NCI-H2029 (cell line): ENCODE results near the gene FBH1.
"Not testable (repeated sequence)": the region's sequence is repeated elsewhere in the genome, so short reads cannot be mapped to it uniquely, and the experiment has no call there.

Experiments
- DNase-seq: peaks from one replicate; lab custom pipeline; 2025; lab: John Stamatoyannopoulos, UW

FBH1 gene

GRCh38 chr10:5876181-5876768, 13.8 kb upstream of the FBH1 start:
- DNase-seq: no peak

DNA sequence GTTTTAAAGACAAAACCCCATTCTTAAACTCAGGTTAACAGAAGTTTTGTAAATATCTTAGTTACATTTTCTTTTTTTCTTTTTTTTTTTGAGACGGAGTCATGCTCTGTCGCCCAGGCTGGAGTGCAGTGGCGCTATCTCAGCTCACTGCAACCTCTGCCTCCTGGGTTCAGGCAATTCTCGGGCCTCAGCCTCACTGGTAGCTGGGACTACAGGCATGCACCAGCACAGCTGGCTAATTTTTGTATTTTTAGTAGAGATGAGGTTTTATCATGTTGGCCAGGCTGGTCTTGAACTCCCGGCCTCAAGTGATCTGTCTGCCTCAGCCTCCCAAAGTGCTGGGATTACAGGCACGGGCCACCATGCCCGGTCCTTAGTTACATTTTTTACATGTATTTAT, 13.0 kb upstream of the FBH1 start:
- not testable (repeated sequence) for DNase-seq

GRCh38 chr10:5882961-5883360, 7.1 kb upstream of the FBH1 start:
- DNase-seq: no peak

- DNase-seq: no peak
These were observed 4.4 kb upstream of the FBH1 start for GRCh38 chr10:5885619-5886018.

DNA sequence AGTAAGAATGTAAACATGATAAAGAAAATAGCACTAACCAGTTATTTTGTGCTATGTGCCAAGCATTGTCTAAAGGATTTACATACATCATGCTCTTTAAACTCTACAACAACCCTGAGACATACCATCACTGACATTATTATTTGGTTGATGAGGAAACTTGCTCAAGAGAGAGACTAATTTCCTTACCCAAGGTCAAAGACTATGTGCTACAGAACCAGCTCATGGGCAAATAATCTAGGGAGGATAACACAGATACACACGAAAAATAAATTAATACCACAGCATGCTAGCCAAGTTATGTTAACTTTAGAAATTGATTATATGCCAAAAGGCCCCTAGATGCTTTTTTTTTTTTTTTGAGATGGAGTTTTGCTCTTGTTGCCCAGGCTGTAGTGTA, 3.0 kb upstream of the FBH1 start:
- no peak for DNase-seq

GRCh38 chr10:5887641-5888040, 2.4 kb upstream of the FBH1 start:
- DNase-seq: no peak

DNA sequence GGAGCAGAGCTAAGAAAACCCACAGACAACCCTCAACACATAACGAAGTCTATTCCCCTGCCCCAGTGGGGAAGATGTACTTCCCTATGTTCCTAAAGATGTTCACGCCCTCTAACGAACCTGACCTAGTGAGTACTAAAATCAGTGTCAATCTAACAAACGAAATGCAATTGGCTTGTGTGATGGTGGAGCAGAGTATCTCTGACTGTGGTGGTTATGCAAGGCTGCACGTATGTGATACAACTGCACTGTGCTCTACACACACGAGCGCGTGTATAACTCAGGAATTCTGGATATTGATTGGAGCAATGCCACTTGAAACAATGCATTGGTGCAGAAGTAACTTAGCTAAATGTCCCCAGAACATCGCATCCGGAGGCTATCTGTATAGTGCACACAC, 1.7 kb upstream of the FBH1 start:
- no peak for DNase-seq

DNA sequence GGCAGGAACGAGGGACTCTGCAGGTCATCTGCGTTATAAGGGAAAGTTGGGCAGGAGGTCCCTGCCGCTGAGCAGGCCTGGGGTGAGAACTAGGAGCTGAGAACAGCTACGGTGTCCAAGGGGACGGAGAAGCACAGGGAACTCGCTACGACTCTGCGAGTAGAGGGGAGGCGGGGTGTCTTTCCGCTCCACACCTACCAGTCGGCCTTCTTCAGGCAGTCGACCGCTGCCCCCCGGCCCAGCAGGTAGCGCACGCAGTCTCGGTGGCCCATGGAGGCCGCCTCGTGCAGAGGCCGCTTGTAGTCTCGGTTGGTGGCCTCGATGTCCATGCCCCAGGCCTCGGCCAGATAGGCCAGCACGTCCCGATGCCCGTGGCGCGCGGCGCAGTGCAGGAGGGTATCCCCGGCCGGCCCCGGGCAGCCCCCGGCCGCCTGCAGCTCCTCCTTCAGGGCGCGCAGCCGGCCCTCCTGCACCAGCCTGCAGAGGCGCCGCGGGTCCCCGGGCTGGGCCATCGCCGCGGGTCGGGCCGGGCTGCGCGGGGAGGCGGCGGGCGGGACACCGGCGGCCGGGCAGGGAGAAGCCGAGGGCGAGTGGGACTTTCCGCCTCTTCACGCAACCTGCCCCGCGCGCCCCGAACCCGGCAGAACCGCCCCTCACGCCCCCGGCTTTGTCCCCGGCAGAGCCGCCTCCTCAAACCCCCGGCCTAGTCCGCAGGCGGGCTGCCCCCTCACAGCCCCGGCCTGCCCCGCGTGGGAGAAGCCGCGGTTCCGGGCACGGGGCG, 1.0 kb upstream of the FBH1 start:
- DNase-seq: no peak

DNA sequence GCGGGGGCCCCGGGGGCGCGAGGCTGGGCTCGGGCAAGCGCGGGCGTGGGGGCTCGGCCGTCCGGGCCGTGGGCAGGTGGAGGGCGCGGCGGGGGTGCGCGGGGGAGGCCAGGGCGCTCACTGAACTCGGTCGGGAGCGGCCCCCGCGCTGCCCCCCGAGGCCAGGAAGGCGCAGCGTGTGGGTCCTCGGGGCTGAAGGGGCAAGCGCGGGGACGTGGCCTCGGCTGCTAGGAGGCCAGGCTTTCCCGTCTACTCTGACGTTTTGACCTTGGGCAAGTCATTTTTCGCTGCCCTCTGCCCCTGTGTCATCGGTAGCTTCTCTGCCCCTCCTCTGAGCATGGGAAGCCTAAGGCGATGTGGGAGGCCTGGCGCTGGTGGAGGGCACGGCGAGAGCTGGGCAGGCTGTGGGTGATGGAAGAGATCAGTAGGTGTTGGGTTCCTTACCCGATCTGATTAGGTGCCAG, 441 bp downstream of the FBH1 start:
- no peak for DNase-seq

DNA sequence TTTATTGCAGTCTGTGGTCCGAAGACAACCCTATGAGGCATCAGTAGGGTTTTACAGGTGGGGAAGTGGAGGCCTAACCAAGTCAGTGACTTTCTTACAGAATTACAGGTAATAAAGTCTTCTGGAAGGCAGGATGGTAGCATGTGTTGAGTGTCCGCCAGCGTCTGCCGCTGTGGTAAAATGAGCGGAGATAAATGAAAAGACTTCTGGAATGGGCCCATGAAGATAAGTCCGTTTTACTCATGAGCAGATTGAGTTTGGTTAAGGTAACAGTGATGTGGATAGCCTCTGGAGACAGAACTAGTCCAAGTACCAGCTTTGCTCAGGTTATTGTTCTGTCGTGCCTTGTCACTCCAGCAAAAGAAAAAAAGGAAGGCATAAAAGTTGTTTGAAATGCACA, 966 bp downstream of the FBH1 start:
- DNase-seq: no peak

GRCh38 chr10:5892007-5892406, 2.0 kb downstream of the FBH1 start:
- DNase-seq: no peak

GRCh38 chr10:5893321-5893720, 3.3 kb downstream of the FBH1 start:
- DNase-seq: no peak

GRCh38 chr10:5894403-5894802, 4.4 kb downstream of the FBH1 start:
- DNase-seq: no peak

DNA sequence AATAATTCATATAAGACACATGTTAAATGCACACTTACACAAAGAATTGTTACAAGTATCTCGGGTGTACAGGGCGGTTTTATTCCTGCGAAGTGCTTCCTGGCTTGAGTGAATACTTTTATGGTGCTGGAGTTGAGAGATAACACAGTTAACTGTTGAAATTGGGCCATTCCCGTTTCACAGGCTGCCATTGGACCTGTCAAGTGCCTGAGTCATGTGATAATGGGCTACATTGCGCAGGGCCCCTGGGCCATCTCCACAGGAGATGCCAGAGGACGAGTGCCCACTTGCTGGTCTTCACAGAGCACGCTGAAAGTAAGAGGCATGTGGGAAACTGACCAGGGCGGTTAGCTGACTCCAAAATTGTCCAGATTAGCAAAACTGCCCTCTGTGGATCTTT, 4.8 kb downstream of the FBH1 start:
- DNase-seq: no peak

GRCh38 chr10:5895365-5895764, 5.3 kb downstream of the FBH1 start:
- DNase-seq: no peak

- DNase-seq: no peak
These were observed 5.8 kb downstream of the FBH1 start for GRCh38 chr10:5895804-5896203.

GRCh38 chr10:5896208-5897052, 6.4 kb downstream of the FBH1 start:
- no peak for DNase-seq

DNA sequence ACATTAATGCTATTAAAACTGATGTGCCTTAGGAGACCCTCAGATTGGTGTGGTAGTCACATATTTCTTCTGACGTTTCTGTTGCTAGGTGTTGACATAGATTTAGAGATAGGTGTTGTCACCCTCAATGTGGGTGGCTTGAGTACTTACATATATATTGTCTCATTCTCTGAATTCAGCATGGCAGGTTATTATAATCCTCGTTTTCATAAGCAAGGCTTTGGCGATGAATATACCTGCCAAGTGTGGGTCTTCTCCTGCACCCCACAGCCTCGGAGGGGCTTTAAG, 7.0 kb downstream of the FBH1 start:
- no peak for DNase-seq

DNA sequence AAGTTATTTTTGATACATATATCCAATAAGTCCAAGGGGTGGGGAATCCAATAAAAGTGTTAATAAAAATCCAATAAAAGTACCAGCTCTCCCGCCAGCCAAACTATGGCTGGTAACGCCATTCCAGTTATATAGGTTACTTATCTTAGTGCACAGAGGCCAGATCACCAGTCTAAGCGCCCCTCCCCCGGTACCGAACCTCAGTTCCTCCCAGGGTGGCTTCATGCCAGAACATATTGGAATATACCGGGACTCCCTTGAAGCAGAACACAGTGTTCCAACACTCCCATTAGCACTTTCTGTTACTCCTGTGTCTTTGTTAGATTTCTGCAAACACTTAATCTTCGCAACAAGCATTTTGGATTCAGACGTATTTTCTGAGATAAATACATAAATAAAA, 7.5 kb downstream of the FBH1 start:
- no peak for DNase-seq

GRCh38 chr10:5898163-5898562, 8.1 kb downstream of the FBH1 start:
- no peak for DNase-seq

- no peak for DNase-seq
These were observed 10.2 kb downstream of the FBH1 start for GRCh38 chr10:5900247-5900646.

DNA sequence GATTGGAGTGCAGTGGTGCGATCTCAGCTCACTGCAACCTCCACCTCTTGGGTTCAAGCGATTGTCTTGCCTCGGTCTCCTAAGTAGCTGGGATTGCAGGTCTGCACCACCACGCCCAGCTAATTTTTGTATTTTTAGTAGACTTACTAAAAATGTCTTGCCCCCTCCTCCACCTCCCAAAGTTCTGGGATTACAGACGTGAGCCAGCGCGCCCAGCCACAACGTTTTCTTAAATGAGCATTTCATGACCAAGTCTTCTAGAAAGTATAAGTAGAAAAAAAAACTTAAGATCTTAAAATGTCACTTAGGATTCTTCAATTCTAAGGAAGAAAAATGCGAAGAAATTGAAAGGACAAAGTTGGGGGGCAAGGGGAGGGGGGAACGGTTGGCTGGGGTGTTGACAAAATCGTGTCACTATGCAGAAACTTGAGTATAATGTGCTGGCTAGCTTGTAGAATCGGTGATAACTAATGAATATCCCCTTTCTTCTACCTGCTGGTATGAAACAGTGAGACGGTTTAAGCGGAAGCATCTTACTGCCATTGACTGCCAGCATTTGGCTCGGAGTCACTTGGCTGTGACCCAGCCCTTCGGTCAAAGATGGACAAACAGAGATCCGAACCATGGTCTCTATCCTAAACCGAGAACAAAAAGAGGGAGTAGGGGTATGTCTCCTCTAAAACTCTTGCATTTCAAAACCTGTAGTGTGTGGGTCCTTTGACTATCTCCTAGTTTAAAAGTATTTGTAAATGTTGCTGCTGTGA, 12.7 kb downstream of the FBH1 start:
- DNase-seq: no peak
